Testis (tissue), 3 donors: ENCODE measurements around the gene APBA1. TPM values are rescaled to one million over a fixed set of nuclear protein-coding genes. Genes with fewer than 3 reads are reported as not detected.

Source experiments
- DNase-seq: peaks from one replicate; pipeline ENCODE4 v3.0.0-alpha.2; 2019
- H3K27ac ChIP-seq, 2 donors: fragments of 200-600 bp; sonication (generic); one replicate each; pipeline ENCODE4 v1.5.1; 2019
- H3K27me3 ChIP-seq: fragments of 200-600 bp; sonication (generic); one replicate; pipeline ENCODE4 v1.5.1; 2019
- H3K36me3 ChIP-seq: fragments of 200-600 bp; sonication (generic); one replicate; pipeline ENCODE4 v1.5.1; 2017; ENCODE audit warnings: low read depth; ENCODE audit errors: missing control alignments
- H3K4me1 ChIP-seq: fragments of 200-600 bp; sonication (generic); one replicate; pipeline ENCODE4 v1.5.1; 2019
- H3K4me3 ChIP-seq, 2 donors: fragments of 200-600 bp; sonication (generic); one replicate each; pipeline ENCODE4 v1.5.1; 2017 to 2019
- H3K9me3 ChIP-seq: fragments of 200-600 bp; sonication (generic); one replicate; pipeline ENCODE4 v1.5.1; 2017
- POLR2A ChIP-seq: fragments of 450-650 bp; IDR thresholded peaks from one replicate; pipeline ENCODE4 v1.6.1; 2017; ENCODE audit warnings: antibody characterized with exemption, mild to moderate bottlenecking, moderate library complexity
- WGBS, 2 donors: methylation state at CpG; one replicate each; pipeline ENCODE4 v1.1.5; 2018; 5-methylcytosine and 5-hydroxymethylcytosine counted together
- intact Hi-C: fragments of 100-400 bp; cut with DNase I; formaldehyde crosslinking; loops from one replicate; pipeline ENCODE4 v1.15.1; 2023; ENCODE audit warnings: low total_unique reads
- polyA plus RNA-seq: library from polyadenylated mRNA; stranded (reverse); fragments of 350-450 nt; fragmentation: Illumina TruSeq; extraction: RNeasy Lipid Tissue Mini Kit (QIAGEN cat#74804); gene quantifications from one replicate; pipeline ENCODE4 v1.2.3, GENCODE V29; 2014; ENCODE audit warnings: low read depth, low replicate concordance; ENCODE audit not compliant: insufficient read depth
- total RNA-seq, 2 donors: library from RNA; depleted of rRNA; stranded (reverse); fragments of >200 nt; gene quantifications; one replicate each; pipeline ENCODE4 v1.2.3, GENCODE V29; 2016
- TF ChIP-seq, protein P1 (sequence below), 3 experiments: fragments of 450-650 bp in 2 of 3; fragments of 200-600 bp in 1 of 3; sonication (generic) in 1 of 3; IDR thresholded peaks; one replicate each; pipeline ENCODE4 v1.5.1; 2016 to 2019; ENCODE audit warnings: antibody characterized with exemption in 3 of 3, mild to moderate bottlenecking in 2 of 3, moderate library complexity in 1 of 3

Gene APBA1
- total and polyA plus RNA-seq, 3 donors from 2014 or later, result 7.7 to 11.9 (median 9.4) TPM

DNA sequence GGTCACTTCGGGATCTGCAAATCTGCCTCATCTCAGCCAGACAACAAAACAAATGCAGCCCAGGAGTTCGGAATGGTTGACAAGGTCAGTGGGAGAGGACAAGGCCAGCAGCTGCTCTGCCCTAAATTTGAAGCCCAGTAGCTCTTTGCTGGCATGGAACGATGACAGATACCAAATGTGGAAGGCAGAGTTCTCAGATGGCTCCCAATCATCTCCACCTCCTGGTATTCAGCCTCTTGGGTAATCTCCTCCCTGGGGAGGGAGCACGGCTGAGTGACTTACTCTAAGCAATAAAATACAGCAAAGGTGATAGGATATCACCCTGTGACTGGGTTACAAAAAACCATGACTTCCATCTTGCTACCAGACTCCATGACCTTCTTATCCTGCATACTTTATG is 174.4 kb downstream of the APBA1 start:
- 69 to 75% methylated on average over 4 of the region's 4 CpGs for whole genome bisulfite sequencing, 2 donors
- intact Hi-C loops, result no loop called here
- Histone ChIP-seq H3K4me3 (no peak overlapping the region), H3K36me3 (no peaks in the 10 kb centered on the region), H3K4me1 (no peaks in the 10 kb centered on the region), H3K27me3 (no peaks in the 10 kb centered on the region), H3K27ac (no peak overlapping the region), H3K9me3 (no peaks in the 10 kb centered on the region)
- no peak for DNase-seq
- TF ChIP-seq POLR2A, result no peak
- TF ChIP-seq, protein P1, sequence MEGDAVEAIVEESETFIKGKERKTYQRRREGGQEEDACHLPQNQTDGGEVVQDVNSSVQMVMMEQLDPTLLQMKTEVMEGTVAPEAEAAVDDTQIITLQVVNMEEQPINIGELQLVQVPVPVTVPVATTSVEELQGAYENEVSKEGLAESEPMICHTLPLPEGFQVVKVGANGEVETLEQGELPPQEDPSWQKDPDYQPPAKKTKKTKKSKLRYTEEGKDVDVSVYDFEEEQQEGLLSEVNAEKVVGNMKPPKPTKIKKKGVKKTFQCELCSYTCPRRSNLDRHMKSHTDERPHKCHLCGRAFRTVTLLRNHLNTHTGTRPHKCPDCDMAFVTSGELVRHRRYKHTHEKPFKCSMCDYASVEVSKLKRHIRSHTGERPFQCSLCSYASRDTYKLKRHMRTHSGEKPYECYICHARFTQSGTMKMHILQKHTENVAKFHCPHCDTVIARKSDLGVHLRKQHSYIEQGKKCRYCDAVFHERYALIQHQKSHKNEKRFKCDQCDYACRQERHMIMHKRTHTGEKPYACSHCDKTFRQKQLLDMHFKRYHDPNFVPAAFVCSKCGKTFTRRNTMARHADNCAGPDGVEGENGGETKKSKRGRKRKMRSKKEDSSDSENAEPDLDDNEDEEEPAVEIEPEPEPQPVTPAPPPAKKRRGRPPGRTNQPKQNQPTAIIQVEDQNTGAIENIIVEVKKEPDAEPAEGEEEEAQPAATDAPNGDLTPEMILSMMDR (IDR thresholded peaks at IDR 0.05), result no peak

GRCh38 chr9:69496846-69497450 is 175.2 kb downstream of the APBA1 start:
- H3K27me3 ChIP-seq, result no peaks in the 10 kb centered on the region
- TF ChIP-seq, protein P1 (IDR thresholded peaks at IDR 0.05), result no peak
- TF ChIP-seq POLR2A, result no peak
- H3K36me3 ChIP-seq, result no peaks in the 10 kb centered on the region
- H3K4me1 ChIP-seq, result no peaks in the 10 kb centered on the region
- no peak overlapping the region for H3K27ac ChIP-seq
- H3K4me3 ChIP-seq, result no peak overlapping the region
- 89 to 98% methylated on average over 4 of the region's 4 CpGs for WGBS, 2 donors
- H3K9me3 ChIP-seq, result no peaks in the 10 kb centered on the region
- no peak for DNase-seq
- intact Hi-C loops, result no loop called here

DNA sequence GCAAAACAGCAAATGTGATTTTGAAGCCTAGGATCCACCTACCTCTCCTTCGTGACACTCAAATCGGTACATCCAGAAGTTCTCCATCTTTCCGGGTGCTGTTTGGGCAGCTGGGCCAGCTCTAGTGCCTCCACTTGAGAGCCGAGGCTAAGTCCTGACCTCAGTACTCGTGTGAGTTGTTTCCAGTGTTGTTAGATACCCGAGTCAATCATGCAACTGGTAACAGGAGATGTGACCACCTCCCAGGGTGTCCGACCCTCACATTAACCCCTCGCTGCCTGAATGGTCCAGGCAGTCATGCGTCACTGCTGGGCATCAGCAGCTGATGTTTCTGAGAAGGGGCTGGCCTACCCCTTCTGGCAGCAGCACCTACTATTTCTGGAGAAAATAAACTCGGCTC is 176.9 kb downstream of the APBA1 start:
- H3K4me3 ChIP-seq, result no peak overlapping the region
- H3K9me3 ChIP-seq, result no peaks in the 10 kb centered on the region
- no peak for DNase-seq
- no peaks in the 10 kb centered on the region for H3K27me3 ChIP-seq
- H3K4me1 ChIP-seq, result no peaks in the 10 kb centered on the region
- 79 to 80% methylated on average over 10 of the region's 10 CpGs for WGBS, 2 donors
- intact Hi-C loops, result no loop called here
- H3K27ac ChIP-seq, result no peak overlapping the region
- H3K36me3 ChIP-seq, result no peaks in the 10 kb centered on the region
- no peak for TF ChIP-seq POLR2A
- TF ChIP-seq, protein P1 (IDR thresholded peaks at IDR 0.05), result no peak

GRCh38 chr9:69494763-69495162 is 177.4 kb downstream of the APBA1 start:
- Histone ChIP-seq H3K27ac (no peak overlapping the region), H3K9me3 (no peaks in the 10 kb centered on the region), H3K4me1 (no peaks in the 10 kb centered on the region), H3K4me3 (no peak overlapping the region), H3K27me3 (no peaks in the 10 kb centered on the region), H3K36me3 (no peaks in the 10 kb centered on the region)
- intact Hi-C loops, result no loop called here
- no peak for TF ChIP-seq POLR2A
- TF ChIP-seq, protein P1 (IDR thresholded peaks at IDR 0.05), result no peak
- 77 to 86% methylated on average over 2 of the region's 2 CpGs for WGBS, 2 donors
- no peak for DNase-seq

- no peak for TF ChIP-seq POLR2A
- TF ChIP-seq, protein P1 (IDR thresholded peaks at IDR 0.05), result no peak
- no peak for DNase-seq
- 96% methylated on average over 4 of the region's 4 CpGs for WGBS, 2 donors
- H3K36me3 ChIP-seq, result no peaks in the 10 kb centered on the region
- no peaks in the 10 kb centered on the region for H3K4me1 ChIP-seq
- no peak overlapping the region for H3K27ac ChIP-seq
- no peaks in the 10 kb centered on the region for H3K27me3 ChIP-seq
- no peak overlapping the region for H3K4me3 ChIP-seq
- intact Hi-C loops, result no loop called here
- no peaks in the 10 kb centered on the region for H3K9me3 ChIP-seq
Observed at GRCh38 chr9:69494208-69494607, 178.0 kb downstream of the APBA1 start.
